ENCODE measurements around the gene RAB5IF. TPM values are rescaled to one million over a fixed set of nuclear protein-coding genes. Genes with fewer than 3 reads are reported as not detected.

RAB5IF gene
- total and polyA plus RNA-seq, 9 of the 15 experiments (the other 6 are each of a cell fraction or from before 2014, with no cell fraction given) = 26.5 to 198 (median 134) TPM

DNA sequence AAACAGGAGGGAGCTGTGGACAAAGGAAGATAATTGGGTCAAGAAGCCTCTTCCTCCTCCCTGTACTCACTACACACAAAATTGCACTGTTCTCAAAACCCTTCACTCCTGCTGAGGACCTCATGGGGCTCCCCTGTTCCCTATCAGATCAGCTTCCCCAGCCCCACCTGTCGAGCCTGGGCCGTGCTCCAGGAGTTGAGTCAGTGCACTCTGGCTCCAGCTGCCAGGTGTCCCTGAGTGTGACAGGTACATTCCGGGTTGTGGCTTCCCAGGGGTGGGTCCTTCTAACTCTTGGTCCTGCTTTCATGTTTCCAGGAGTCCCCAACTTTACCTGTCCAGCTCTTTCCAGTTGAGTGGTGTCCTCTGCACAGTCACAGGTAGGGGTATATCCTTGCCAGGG is 8.4 kb downstream of the RAB5IF start:
- Histone ChIP-seq H3K27ac (ENCODE audit: extremely low read depth, low read depth, low read length) (no peak overlapping the region), H3K79me2 (ENCODE audit: control insufficient read depth, insufficient read depth, low read length) (no peaks in the 10 kb centered on the region), H3K9me3 (replicated peaks; ENCODE audit: control insufficient read depth, insufficient read depth, low read depth, low read length) (no peaks in the 10 kb centered on the region), H2AFZ (ENCODE audit: low read depth, low read length) (no peak overlapping the region), H3K4me2 (ENCODE audit: insufficient read depth, low read length) (no peak overlapping the region), H3K4me3 (no peak overlapping the region), H3K9me1 (ENCODE audit: control insufficient read depth, insufficient read depth, low read length) (peaks cover 4% of the 10 kb centered on the region), H3K36me3 (ENCODE audit: control insufficient read depth, insufficient read depth, low read length) (peaks cover 47% of the 10 kb centered on the region), H4K20me1 (replicated peaks; ENCODE audit: control insufficient read depth, insufficient read depth, low read length) (no peaks in the 10 kb centered on the region; the same call in 1 of the 2 replicates), H3K4me1 (replicated peaks in 1 of 2; ENCODE audit: control insufficient read depth in 2 of 2, insufficient read depth in 2 of 2, low read length in 2 of 2) (no peaks in the 10 kb centered on the region), H3K27me3 (ENCODE audit: control insufficient read depth in 2 of 2, insufficient read depth in 2 of 2, low read length in 2 of 2) (no peaks in the 10 kb centered on the region), H3K9ac (ENCODE audit: insufficient read depth in 1 of 2, low read depth in 2 of 2, low read length in 2 of 2) (peak overlapping the region in 1 of 2 experiments; percentile 49; a peak in 2 of 4 replicates)
- DNase-seq (ENCODE audit: extremely low read depth in 1 of 4, low spot score in 3 of 4) (no peak), FAIRE-seq (no peak), ATAC-seq (no peak)
- 64% methylated on average over 3 of the region's 3 CpGs for WGBS (ENCODE audit: insufficient coverage, low coverage, missing lambda C conversion rate)
- ChIA-PET CTCF (ENCODE audit: low intra/inter-chr PET ratio) (no interaction called here), POLR2A (interaction anchor here (0.5 to 2.6 kb wide), 3 partner anchors 10 to 403 kb away, joined by 3 to 12 read pairs (median 10); no protein-coding TSS in a partner anchor)
- BruUV-seq (replicated peaks) = no TSS peak
- intact Hi-C loops (cut with micrococcal nuclease) = loop anchor here (5.0 to 10.0 kb wide), 2 partner anchors 131 to 273 kb away; partner anchors contain the start of gene NDRG3
- in situ Hi-C loops (cut with MboI) = no loop called here
- TF ChIP-seq, protein P1, sequence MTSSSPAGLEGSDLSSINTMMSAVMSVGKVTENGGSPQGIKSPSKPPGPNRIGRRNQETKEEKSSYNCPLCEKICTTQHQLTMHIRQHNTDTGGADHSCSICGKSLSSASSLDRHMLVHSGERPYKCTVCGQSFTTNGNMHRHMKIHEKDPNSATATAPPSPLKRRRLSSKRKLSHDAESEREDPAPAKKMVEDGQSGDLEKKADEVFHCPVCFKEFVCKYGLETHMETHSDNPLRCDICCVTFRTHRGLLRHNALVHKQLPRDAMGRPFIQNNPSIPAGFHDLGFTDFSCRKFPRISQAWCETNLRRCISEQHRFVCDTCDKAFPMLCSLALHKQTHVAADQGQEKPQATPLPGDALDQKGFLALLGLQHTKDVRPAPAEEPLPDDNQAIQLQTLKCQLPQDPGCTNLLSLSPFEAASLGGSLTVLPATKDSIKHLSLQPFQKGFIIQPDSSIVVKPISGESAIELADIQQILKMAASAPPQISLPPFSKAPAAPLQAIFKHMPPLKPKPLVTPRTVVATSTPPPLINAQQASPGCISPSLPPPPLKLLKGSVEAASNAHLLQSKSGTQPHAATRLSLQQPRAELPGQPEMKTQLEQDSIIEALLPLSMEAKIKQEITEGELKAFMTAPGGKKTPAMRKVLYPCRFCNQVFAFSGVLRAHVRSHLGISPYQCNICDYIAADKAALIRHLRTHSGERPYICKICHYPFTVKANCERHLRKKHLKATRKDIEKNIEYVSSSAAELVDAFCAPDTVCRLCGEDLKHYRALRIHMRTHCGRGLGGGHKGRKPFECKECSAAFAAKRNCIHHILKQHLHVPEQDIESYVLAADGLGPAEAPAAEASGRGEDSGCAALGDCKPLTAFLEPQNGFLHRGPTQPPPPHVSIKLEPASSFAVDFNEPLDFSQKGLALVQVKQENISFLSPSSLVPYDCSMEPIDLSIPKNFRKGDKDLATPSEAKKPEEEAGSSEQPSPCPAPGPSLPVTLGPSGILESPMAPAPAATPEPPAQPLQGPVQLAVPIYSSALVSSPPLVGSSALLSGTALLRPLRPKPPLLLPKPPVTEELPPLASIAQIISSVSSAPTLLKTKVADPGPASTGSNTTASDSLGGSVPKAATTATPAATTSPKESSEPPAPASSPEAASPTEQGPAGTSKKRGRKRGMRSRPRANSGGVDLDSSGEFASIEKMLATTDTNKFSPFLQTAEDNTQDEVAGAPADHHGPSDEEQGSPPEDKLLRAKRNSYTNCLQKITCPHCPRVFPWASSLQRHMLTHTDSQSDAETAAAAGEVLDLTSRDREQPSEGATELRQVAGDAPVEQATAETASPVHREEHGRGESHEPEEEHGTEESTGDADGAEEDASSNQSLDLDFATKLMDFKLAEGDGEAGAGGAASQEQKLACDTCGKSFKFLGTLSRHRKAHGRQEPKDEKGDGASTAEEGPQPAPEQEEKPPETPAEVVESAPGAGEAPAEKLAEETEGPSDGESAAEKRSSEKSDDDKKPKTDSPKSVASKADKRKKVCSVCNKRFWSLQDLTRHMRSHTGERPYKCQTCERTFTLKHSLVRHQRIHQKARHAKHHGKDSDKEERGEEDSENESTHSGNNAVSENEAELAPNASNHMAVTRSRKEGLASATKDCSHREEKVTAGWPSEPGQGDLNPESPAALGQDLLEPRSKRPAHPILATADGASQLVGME (CRISPR knock-in tag; IDR thresholded peaks at IDR 0.05) = no peak
- no peak for TF ChIP-seq SMAD3 (CRISPR knock-in tag; conservative IDR thresholded peaks at IDR 0.05)
- TF ChIP-seq, protein P2, sequence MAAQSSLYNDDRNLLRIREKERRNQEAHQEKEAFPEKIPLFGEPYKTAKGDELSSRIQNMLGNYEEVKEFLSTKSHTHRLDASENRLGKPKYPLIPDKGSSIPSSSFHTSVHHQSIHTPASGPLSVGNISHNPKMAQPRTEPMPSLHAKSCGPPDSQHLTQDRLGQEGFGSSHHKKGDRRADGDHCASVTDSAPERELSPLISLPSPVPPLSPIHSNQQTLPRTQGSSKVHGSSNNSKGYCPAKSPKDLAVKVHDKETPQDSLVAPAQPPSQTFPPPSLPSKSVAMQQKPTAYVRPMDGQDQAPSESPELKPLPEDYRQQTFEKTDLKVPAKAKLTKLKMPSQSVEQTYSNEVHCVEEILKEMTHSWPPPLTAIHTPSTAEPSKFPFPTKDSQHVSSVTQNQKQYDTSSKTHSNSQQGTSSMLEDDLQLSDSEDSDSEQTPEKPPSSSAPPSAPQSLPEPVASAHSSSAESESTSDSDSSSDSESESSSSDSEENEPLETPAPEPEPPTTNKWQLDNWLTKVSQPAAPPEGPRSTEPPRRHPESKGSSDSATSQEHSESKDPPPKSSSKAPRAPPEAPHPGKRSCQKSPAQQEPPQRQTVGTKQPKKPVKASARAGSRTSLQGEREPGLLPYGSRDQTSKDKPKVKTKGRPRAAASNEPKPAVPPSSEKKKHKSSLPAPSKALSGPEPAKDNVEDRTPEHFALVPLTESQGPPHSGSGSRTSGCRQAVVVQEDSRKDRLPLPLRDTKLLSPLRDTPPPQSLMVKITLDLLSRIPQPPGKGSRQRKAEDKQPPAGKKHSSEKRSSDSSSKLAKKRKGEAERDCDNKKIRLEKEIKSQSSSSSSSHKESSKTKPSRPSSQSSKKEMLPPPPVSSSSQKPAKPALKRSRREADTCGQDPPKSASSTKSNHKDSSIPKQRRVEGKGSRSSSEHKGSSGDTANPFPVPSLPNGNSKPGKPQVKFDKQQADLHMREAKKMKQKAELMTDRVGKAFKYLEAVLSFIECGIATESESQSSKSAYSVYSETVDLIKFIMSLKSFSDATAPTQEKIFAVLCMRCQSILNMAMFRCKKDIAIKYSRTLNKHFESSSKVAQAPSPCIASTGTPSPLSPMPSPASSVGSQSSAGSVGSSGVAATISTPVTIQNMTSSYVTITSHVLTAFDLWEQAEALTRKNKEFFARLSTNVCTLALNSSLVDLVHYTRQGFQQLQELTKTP (IDR thresholded peaks at IDR 0.05; ENCODE audit: low read depth in 1 of 2, partially characterized antibody in 2 of 2) = no peak
- no peak for TF ChIP-seq SP2 (IDR thresholded peaks at IDR 0.05; ENCODE audit: extremely low read depth, low read depth, low read length, poor library complexity, severe bottlenecking)
- TF ChIP-seq, protein P3, sequence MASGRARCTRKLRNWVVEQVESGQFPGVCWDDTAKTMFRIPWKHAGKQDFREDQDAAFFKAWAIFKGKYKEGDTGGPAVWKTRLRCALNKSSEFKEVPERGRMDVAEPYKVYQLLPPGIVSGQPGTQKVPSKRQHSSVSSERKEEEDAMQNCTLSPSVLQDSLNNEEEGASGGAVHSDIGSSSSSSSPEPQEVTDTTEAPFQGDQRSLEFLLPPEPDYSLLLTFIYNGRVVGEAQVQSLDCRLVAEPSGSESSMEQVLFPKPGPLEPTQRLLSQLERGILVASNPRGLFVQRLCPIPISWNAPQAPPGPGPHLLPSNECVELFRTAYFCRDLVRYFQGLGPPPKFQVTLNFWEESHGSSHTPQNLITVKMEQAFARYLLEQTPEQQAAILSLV (tag; IDR thresholded peaks at IDR 0.05) = no peak
- TF ChIP-seq ARID1B (IDR thresholded peaks at IDR 0.05) = no peak
- no peak for TF ChIP-seq DNMT1 (IDR thresholded peaks at IDR 0.05)
- TF ChIP-seq, protein P4, sequence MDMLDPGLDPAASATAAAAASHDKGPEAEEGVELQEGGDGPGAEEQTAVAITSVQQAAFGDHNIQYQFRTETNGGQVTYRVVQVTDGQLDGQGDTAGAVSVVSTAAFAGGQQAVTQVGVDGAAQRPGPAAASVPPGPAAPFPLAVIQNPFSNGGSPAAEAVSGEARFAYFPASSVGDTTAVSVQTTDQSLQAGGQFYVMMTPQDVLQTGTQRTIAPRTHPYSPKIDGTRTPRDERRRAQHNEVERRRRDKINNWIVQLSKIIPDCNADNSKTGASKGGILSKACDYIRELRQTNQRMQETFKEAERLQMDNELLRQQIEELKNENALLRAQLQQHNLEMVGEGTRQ (CRISPR knock-in tag; IDR thresholded peaks at IDR 0.05) = no peak
- no peak for TF ChIP-seq ZNF175 (CRISPR knock-in tag; IDR thresholded peaks at IDR 0.05; ENCODE audit: low read depth)
- no peak for TF ChIP-seq NUFIP1 (IDR thresholded peaks at IDR 0.05; ENCODE audit: partially characterized antibody)
- no peak for TF ChIP-seq KLF16 (IDR thresholded peaks at IDR 0.05)

All from K562 (cell line).